NCI-H460 (cell line): ENCODE results near the gene F9. TPM values are rescaled to one million over a fixed set of nuclear protein-coding genes. Genes with fewer than 3 reads are reported as not detected.
A peak's percentile ranks its signal among the peaks of the same experiment; 100 is the strongest.
"Not testable (repeated sequence)": the region's sequence is repeated elsewhere in the genome, so short reads cannot be mapped to it uniquely, and the experiment has no call there.

Experiments
- DNase-seq: peaks from one replicate; pipeline ENCODE4 v3.0.0-alpha.2; 2016; ENCODE audit warnings: low read depth; ENCODE audit errors: extremely low read depth
- polyA plus RNA-seq: library from polyadenylated mRNA; depleted of rRNA; stranded (reverse); fragments of >200 nt; gene quantifications from 2 replicates; pipeline ENCODE4 v1.2.3, GENCODE V29; 2014; cell fraction: nucleus; rRNA removed
- total RNA-seq: library from RNA; depleted of rRNA; stranded (reverse); fragments of >200 nt; shearing (Covaris generic); gene quantifications from 2 replicates; pipeline ENCODE4 v1.2.3, GENCODE V29; 2014; rRNA removed

Gene F9
- not detected in 2 replicates for total RNA-seq
- not detected in 2 replicates for polyA plus RNA-seq

DNA sequence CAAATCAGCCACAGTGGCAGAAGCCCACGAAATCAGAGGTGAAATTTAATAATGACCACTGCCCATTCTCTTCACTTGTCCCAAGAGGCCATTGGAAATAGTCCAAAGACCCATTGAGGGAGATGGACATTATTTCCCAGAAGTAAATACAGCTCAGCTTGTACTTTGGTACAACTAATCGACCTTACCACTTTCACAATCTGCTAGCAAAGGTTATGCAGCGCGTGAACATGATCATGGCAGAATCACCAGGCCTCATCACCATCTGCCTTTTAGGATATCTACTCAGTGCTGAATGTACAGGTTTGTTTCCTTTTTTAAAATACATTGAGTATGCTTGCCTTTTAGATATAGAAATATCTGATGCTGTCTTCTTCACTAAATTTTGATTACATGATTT is at the start of gene F9:
Gene F9 (plus strand): TSS at position 190 of the 400 bp plus-strand sequence. CDS start 26 bp downstream, at position 216.
- no peak for DNase-seq

- no peak for DNase-seq
These were observed 46.8 kb upstream of the F9 start for GRCh38 chrX:139483699-139484098.

DNA sequence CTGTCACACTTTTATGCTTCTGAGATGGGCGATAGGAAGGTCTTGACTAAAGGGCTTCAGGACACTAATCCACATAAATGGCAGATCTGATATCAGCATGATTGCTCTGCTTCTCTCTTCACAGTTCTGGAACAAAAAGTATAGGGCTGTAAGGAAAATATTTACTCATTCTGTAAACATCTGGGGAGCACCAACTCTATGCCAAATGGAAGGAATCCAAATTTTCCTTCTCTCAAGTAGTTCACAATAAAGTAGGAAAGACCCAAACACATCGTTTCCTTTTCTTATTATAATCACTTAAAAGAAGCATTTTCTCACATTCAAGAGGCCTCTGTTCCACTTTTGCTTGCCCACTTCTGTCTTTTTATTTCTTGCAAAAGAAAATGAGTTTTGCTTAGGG is 45.9 kb upstream of the F9 start:
- no peak for DNase-seq

DNA sequence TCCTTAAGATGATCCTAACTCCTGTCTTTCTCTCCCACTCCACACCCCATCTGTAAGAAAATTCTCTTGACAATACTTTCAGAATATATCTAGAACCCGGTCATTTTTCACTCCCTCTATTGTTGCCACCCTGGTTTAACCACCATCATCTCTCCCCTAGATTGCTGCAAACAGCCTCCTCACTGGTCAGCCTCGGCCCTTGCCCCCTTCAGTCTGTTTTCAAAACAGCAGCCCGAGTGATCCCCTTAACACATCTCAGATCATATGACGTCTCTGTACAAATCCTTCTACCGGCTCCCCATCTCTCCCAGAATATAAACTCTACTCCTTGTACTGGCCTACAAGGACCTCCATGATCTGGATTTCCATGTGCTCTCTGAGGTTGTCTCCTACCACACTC is 35.2 kb upstream of the F9 start:
- no peak for DNase-seq

- no peak for DNase-seq
These were observed 24.2 kb upstream of the F9 start for GRCh38 chrX:139506333-139506732.

GRCh38 chrX:139508099-139508498 is 22.4 kb upstream of the F9 start:
- DNase-seq, result no peak

DNA sequence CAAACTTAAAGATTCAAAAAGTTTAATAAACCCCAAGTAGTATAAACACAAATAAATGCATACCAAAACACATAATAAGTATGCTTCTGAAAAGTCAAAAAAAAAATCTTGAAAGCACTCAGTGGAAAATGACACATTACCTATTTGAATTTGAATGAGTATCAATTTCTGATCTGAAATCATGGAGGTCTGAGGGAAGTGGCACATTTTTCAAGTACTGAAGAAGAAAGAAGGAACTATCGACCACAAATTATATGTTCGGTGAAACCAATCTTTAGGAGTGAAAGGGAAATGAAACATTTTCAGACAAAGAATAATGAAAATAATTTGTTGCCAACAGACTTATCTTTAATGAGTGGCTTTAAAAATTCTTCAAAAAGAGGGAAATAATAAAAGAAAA is 12.1 kb upstream of the F9 start:
- DNase-seq, result no peak

DNA sequence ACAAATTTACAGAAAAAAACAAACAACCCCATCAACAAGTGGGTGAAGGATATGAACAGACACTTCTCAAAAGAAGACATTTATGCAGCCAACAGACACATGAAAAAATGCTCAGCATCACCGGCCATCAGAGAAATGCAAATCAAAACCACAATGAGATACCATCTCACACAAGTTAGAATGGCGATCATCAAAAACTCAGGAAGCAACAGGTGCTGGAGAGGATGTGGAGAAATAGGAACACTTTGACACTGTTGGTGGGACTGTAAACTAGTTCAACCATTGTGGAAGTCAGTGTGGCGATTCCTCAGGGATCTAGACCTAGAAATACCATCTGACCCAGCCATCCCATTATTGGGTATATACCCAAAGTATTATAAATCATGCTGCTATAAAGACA is 1.7 kb upstream of the F9 start:
- DNase-seq, result not testable (repeated sequence)

GRCh38 chrX:139532834-139533233 is 2.3 kb downstream of the F9 start:
- DNase-seq, result no peak

DNA sequence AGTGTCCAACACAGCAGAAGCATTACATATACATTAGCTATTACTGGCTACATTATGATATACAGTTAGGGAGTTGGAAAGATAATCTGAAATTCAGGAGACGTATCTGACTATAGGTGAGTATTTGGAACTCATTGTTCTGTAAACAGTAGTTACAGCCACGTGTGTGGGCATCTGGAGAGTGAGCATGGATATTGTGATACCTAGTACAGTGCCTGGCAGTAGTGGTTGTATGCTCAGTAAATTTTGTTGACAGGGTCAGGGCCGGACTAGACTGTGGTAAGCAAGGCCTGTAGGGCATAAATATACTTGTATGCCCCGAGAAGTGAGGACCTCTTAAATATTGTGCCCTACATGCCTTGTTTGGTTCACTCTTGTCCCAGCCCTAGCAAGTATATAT is 2.9 kb downstream of the F9 start:
- DNase-seq, result no peak

DNA sequence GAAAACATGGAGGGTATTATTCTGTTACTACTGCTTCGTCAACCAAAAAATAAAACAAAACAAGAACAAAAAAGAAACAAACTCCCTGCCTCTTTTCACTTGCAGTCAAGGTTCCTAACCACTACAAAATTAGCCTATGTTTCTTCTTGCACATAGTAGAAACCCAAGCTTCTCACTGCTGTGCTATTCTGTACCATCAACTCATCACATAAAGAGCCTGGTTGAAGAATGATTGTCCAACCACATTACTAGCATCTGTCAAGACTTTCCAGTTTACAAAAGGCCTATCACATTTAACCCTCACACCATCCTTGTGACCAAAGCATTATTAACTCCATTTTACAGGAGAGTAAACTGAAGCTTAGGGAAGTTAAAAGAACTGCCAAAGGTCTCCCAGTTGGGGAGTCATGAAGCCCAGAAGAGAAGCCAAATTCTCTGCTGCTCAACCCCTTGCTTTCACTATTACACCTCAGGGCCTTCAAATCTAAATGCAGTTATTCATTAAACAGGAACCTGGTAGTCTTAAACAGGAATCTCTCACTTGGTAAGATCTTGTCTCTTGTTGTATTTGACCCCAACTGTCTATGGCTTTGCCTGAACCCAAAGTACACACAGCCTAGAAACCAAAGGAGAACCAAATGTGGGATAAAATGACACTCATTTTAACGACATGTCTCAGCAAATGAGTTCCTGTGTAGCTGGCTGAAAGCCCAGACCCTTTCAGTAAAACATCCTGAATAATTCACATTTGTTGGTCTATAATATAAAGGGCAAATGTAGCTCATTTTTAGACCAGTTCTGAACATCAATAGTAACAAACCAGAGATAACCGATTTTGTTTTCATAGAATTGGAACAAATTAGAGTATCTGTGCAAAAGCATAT is 8.6 kb downstream of the F9 start:
- no peak for DNase-seq

DNA sequence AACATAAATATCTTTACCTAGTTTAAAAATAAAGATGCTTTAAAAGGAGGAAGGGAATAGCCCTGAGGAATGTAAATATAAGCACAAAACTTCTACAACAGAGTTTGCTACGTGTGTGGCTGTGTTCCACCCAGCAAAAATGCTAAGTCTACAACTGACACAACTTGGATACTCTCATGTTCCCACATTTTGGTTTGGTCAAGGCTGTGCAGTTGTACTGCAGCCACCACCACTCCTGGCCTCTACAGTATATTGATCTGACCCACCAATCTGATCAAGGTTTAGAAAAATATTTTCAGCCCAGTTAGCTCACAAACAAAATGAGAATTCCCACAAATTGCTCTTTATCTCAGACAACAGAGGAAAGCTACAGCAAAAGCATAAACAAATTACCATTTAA is 12.1 kb downstream of the F9 start:
- DNase-seq, result no peak

GRCh38 chrX:139543920-139544319 is 13.4 kb downstream of the F9 start:
- no peak for DNase-seq

- DNase-seq, result no peak
These were observed 14.1 kb downstream of the F9 start for GRCh38 chrX:139544591-139544990.

DNA sequence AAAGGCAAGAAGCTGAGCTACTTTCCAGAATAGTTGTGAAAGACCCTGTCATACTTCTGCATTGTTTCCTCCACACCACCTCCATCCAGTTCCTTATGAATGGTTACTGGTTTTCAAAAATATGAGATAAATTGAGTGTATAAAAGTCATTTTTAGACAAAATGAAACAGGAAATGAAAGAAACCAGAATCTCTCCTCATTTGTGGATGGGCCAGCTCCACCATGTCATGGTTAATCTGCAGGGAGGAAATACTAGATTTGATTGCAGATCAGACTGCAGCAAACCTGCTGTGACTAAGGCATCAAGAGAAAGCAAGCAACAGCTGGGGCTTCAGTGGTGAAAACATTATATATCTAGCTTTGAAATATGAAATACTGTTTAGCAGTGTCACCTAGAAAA is 23.8 kb downstream of the F9 start:
- no peak for DNase-seq

DNA sequence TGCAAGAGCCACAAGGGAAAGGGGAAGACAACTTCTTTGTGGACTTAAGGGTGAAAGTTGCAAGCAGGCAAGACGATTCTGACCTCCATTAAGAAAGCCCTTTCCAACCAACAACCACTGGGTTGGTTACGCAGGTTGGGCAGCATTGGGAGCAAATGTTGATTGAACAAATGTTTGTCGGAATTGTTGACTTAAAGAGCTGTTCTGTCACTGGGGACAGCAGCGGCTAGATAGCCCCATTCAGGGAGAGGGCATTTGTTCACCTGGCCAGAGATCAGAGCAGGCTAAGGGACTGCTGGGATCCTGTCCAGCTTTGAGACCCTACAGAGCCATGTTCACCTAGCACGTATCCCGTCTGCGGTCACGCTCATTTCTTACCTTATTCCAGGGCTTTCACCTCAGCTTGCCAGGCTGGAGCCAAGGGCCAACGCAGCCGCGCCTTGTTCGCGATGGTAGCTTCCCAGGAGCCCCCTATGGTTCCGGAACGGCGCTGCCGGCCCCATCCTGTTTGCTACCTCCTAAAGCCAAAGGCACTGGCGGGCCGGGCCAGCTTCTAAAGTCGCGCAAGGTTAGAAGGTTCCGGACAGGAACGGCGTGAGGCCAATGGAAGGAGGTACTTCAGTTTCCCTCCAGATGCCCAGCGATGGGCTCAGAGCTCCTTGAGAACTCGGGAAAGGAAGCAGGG is 24.6 kb downstream of the F9 start:
- DNase-seq, result no peak

DNA sequence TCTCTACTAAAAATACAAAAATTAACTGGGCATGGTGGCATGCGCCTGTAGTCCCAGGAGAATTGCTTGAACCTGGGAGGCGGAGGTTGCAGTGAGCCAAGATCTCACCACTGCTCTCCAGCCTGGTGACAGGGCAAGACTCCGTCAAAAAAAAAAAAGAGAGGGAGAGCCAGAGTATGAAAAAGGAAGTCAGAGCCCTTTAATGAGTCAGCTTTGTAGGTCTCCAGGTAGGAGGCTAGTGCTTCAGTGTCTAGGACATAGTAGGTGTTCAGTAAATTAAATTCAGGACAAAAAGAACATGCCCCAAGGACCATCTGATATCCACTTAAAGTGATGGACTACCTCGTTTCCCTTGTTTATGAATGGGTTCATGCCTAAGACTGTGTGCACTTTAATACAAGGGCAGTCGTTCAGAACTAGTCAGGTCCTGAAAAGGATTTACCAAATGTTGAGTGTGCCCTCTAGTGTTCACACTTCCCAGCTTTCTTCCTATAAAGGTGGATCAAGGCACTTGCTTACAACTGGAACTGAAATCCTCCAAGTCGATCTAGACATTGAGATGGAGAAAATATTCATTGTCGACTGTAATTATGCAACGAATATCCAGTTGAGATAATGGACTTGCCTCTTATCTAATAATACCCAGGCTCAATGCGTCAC is 29.0 kb downstream of the F9 start:
- DNase-seq, result peak; percentile 47

GRCh38 chrX:139560221-139560620 is 29.7 kb downstream of the F9 start:
- DNase-seq, result no peak

GRCh38 chrX:139563251-139563650 is 32.7 kb downstream of the F9 start:
- no peak for DNase-seq

- DNase-seq, result no peak
These were observed 36.4 kb downstream of the F9 start for GRCh38 chrX:139566981-139567380.

DNA sequence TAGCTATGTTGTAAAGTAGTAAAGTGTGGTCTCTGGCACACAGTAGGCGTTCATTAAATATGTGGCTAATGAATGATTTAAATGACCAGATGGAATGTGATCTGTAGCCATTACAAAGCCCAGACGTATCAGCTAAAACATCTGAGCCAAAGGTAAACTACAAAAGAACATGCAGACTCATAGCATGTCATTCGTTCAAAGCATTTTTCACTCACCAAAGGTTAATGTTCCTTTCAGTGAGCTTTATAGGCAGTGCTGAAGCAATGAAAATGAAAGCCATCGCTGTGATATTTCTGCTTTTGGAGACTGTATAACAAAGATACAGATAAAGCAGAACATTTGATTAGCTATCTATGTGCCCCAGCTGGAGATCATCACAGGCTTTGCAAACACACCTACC is 50.5 kb downstream of the F9 start:
- DNase-seq, result no peak
